GM18870 (cell line): ENCODE measurements around the gene CHMP2B.
A peak's percentile ranks its signal among the peaks of the same experiment; 100 is the strongest.

Experiments used
- ATAC-seq: cut with Tn5 transposase; IDR thresholded peaks from one replicate; pipeline ENCODE4 v1.9.1; 2021; ENCODE audit warnings: moderate library complexity; ENCODE audit not compliant: unreplicated experiment

The CHMP2B gene

GRCh38 chr3:87227104-87227834 lies at the start of gene CHMP2B:
TSS of gene CHMP2B (plus strand) at chr3:87227309. CDS start at chr3:87227523, 214 bp downstream.
- ATAC-seq = peak; percentile 96

GRCh38 chr3:87179642-87180041 lies 47.5 kb upstream of the CHMP2B start:
- ATAC-seq = no peak

- ATAC-seq = no peak
These were observed 45.6 kb upstream of the CHMP2B start for GRCh38 chr3:87181551-87181950.

GRCh38 chr3:87182023-87182422 lies 45.1 kb upstream of the CHMP2B start:
- no peak for ATAC-seq

- no peak for ATAC-seq
These were observed 40.4 kb upstream of the CHMP2B start for GRCh38 chr3:87186608-87187159.

GRCh38 chr3:87191175-87191574 lies 35.9 kb upstream of the CHMP2B start:
- ATAC-seq = no peak

GRCh38 chr3:87191641-87192040 lies 35.5 kb upstream of the CHMP2B start:
- ATAC-seq = no peak

GRCh38 chr3:87196879-87197278 lies 30.2 kb upstream of the CHMP2B start:
- ATAC-seq = no peak

- no peak for ATAC-seq
These were observed 29.6 kb upstream of the CHMP2B start for GRCh38 chr3:87197531-87197930.

- no peak for ATAC-seq
These were observed 28.3 kb upstream of the CHMP2B start for GRCh38 chr3:87198774-87199173.

GRCh38 chr3:87199628-87200027 lies 27.5 kb upstream of the CHMP2B start:
- ATAC-seq = no peak

GRCh38 chr3:87200060-87200647 lies 27.0 kb upstream of the CHMP2B start:
- no peak for ATAC-seq

GRCh38 chr3:87201727-87202126 lies 25.4 kb upstream of the CHMP2B start:
- ATAC-seq = no peak

- no peak for ATAC-seq
These were observed 23.3 kb upstream of the CHMP2B start for GRCh38 chr3:87203809-87204208.

- no peak for ATAC-seq
These were observed 21.0 kb upstream of the CHMP2B start for GRCh38 chr3:87206070-87206469.

GRCh38 chr3:87206635-87207034 lies 20.5 kb upstream of the CHMP2B start:
- no peak for ATAC-seq

- no peak for ATAC-seq
These were observed 19.6 kb upstream of the CHMP2B start for GRCh38 chr3:87207460-87207859.

- ATAC-seq = no peak
These were observed 18.0 kb upstream of the CHMP2B start for GRCh38 chr3:87209111-87209510.

- no peak for ATAC-seq
These were observed 8.5 kb upstream of the CHMP2B start for GRCh38 chr3:87218560-87218959.

GRCh38 chr3:87219611-87220010 lies 7.5 kb upstream of the CHMP2B start:
- ATAC-seq = no peak

- no peak for ATAC-seq
These were observed 1.4 kb upstream of the CHMP2B start for GRCh38 chr3:87225659-87226058.

- no peak for ATAC-seq
These were observed 681 bp downstream of the CHMP2B start for GRCh38 chr3:87227835-87228144.

- ATAC-seq = no peak
These were observed 1.2 kb downstream of the CHMP2B start for GRCh38 chr3:87228316-87228715.
